SK-N-DZ (cell line): ENCODE measurements around the gene ATG4B.
"Not testable (repeated sequence)": the region's sequence is repeated elsewhere in the genome, so short reads cannot be mapped to it uniquely, and the experiment has no call there.

Experiments
- DNase-seq: peaks from one replicate; pipeline ENCODE4 v3.0.0-alpha.2; 2015; ENCODE audit warnings: low spot score

The ATG4B gene

DNA sequence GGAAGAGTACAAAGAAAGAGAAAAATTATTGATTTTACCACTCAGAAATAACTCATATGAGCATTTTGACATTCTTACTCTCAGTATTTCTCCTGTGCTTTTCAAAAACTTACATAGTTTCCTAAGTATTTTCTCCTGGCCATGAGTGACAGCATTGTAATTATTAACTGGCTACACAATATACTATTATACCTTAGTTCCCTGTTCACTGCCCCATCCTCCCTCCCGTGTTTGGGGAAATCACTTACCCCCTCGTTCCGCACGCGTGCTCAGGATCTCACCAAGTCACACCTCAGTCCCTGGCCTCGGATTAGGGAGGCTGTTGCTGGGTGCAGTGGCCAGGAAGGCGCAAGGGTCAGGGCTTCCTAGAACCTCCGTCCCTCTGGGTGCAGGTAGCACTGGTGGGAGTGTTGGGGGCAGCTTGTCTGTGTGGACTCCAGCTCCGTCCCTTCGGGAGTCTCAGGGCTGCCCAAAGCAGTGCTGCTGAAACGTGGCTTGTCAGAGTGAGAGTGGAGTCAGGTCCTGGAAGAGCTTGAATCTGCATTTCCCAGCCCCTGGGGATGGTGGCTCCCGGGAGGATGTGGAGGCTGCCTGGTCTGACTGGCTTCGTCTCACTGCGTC is 23.2 kb downstream of the ATG4B start:
- no peak for DNase-seq

DNA sequence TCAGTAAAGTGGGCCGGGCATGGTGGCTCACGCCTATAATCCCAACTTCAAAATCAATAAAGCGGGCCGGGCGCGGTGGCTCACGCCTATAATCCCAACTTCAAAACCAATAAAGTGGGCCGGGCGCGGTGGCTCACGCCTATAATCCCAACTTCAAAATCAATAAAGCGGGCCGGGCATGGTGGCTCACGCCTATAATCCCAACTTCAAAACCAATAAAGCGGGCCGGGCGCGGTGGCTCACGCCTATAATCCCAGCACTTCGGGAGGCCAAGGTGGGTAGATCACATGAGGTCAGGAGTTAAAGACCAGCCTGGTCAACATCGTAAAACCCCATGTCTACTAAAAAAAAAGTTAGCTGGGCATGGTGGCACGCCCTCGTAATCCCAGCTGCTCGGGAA is 25.2 kb downstream of the ATG4B start:
- not testable (repeated sequence) for DNase-seq

DNA sequence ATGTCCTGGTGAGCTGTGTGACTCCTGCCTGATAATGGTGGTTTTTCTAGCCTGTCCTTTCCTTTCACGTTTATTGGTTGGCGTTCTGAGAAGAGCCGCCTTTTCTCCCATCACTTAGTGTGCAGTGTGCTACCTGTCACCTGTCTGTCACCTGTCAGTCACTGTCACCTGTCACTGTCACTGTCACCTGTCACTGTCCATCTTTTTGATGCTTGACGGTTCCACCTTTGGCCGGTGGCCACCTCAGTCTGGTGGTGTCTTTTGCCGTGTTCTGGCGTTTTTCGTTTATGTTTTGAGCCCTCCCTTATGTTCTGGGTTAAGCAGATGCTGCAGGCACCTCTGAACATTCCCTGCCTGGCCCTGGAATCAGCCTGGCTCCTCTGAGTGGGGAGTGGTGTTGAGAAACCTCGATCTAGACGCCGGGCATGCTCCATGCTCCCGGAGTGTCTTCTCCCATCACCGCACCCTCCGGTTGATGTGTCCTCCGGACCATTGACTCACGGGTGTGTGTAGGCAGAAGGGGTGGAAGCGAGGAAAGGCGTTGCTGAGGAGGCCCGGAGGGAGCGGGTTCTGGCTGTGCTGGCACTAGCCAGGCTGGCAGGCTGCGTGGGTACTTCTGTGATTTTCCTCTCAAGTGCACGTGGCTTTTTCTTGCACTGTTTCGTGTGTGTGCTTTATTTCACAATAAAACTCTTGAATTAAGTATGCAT is 28.4 kb downstream of the ATG4B start:
- DNase-seq, result no peak

DNA sequence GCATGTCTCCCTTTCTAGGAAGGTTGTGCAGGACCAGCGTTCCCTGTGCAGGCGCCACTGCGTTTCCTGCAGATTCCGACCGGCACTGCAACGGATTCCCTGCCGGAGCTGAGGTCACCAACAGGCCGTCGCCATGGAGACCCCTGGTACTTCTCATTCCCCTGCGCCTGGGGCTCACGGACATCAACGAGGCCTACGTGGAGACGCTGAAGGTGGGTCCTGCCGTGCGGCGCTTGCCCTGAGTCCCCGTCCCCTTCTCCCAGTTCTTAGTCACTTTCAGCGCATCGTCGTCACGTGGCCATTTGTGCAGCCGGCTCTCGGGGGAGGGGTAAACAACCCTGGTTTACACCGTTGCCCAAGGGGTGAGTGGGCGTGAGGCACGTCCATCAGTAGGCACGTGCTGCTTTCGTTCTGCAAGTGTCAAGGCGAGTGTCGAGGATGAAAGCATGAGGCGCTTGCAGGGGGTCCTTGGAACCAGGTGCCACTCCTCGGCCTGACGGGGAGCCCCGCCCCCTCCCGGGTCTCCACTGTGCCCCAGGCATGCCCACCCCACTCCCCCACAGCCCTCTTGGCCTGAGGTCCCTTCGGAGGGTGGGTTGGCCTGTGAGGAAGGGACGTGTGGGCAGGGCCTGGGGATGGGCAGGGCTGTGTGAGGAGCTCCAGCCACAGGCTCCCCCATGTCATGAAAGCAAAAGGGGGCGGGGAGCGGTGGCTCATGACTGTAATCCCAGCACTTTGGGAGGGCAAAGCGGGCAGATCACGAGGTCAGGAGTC is 29.3 kb downstream of the ATG4B start:
- peak; percentile 86 for DNase-seq

DNA sequence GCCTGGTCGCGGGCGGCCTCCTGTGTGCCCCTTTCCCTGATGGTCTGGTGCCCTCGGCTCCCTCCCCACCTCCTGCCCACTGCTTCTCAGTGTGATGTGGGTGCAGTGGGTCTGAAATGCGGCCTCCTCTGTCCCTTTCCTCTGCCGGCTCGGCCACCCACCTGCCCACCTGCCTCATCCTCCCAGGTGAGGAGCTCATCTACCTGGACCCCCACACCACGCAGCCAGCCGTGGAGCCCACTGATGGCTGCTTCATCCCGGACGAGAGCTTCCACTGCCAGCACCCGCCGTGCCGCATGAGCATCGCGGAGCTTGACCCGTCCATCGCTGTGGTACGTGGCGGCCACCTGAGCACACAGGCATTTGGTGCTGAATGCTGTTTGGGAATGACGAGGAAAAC is 30.9 kb downstream of the ATG4B start:
- no peak for DNase-seq

DNA sequence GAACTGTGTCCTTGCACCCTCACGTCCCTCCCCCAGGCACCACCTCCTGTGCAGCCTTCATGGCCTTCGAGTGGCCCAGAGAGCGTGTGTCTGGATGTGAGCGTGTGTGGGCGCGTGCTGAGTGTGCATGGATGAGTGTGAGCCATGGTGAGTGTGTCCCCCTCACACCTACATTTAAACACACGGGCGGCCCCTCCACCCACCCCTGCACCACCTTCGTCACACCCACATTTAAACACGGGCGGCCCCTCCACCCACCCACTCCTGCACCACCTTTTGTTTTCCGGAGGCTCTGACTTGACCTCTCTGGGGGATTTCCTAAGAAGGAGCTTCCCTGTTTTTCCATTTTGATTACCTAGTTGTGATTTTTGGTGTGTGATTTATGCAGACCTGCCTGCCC is 31.3 kb downstream of the ATG4B start:
- DNase-seq, result no peak

DNA sequence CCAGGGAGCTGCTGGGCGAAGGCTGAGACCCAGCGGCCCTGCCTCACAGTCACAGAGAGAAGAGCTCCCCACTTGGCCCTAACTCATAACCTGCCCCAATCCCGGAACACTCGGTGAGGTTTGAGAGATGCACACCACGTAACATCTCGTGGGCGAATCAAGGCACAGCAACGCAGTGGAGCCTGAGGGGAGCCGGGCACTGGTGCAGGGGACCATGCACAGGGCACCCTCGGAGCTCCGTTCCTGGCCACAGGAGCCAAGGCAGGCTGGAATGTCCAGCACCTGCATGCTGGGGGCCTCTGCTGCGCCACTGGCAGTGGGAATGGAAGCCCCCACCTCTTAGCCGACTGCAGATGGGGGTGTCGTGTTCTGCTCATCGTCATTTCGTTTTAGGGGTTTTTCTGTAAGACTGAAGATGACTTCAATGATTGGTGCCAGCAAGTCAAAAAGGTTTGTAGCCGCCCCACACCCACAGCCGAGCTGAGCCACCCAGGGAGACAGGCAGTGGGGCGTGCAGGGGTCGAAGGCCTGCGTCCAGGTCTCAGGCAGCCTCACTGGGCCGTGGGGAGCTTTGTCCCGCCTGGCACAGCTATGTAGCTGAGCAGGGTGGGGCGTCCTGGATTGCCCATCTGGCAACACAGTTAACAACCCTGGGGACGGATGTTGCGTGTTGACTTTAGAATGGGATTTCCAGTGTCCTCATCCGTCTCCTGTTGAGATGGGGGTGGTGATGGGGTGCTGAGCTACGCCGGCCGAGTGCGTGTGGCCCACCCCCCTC is 33.0 kb downstream of the ATG4B start:
- no peak for DNase-seq

DNA sequence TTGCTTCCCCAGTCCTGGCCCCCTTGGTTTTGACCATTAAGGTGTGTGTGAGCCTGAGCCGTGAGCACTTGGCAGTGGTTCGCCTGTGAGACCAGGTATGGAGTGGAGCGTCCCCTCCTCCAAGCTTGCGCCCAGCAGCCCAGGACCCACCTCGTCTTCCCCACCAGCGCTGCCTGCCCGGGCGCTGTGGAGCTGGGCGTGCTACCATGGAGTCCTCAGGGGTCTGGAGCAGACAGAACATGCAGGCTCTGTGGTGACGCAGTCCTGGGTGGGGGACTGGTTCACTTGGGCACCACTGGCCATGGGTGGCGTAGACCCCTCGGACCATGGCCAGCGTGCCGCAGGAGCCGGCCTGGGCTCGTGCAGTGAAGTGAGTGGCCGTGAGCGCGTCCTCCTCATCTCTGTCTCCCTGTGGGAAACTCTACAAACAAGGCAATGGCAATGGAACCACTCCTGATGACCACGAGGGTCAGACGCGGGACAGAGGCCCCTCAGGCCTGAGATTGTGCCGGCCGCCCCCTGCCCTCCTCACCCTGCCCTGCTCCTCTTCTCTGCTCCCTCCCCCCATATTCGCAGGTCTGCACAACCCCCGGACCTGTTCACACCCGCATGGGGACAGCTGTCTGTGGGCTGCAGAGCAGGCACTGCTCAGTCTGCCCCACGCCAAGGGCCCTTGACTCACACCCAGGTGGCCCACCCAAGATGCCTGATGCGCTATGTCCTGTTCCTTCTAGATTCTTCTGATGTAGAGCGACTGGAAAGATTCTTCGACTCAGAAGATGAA is 34.2 kb downstream of the ATG4B start:
- DNase-seq, result no peak

DNA sequence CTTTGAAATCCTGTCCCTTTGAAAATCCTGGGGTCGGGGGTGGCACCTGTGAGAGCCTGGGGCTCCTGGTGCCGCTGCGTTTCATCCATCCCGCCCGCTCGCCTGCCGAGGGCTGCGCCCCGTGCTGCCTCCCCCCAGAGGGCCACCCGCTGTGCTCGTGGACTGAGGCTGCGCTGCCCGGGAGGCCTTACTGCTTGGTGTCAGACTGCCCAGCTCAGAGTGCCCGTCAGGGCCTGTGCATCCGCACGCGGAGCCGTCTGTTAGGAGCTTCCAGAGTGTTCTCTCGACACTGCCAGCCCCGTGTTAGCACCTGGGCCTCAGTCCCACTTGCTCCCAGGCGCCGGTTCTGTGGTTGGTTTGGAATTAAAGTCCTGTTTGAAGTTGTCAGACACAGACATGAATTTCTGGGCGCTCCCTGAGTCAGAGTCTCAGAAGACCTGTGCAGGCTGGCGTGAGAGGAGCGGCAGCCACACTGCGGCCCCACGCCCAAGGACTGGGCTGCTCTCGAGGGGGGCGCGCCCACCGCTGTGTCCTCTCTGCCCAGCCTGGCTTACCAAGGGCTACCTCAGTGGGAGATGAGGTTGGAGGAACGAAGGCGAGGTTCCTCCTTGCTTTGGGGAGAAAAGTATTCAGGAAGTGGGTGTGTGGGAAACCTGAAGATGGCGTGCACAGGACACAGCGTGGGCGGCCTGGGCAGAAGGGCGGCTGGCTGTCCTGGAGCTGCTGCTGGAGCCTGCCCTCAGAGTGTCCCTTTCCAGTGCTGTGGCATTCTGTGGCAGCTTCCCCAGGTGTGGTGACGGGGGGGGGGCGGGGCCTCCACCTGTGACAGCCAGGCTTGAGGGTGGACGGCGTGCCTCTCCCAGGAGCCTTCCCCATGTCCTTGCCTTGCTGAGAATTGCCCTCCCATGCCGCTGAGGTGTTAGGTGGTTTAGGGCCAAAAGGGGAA is 35.0 kb downstream of the ATG4B start:
- no peak for DNase-seq

DNA sequence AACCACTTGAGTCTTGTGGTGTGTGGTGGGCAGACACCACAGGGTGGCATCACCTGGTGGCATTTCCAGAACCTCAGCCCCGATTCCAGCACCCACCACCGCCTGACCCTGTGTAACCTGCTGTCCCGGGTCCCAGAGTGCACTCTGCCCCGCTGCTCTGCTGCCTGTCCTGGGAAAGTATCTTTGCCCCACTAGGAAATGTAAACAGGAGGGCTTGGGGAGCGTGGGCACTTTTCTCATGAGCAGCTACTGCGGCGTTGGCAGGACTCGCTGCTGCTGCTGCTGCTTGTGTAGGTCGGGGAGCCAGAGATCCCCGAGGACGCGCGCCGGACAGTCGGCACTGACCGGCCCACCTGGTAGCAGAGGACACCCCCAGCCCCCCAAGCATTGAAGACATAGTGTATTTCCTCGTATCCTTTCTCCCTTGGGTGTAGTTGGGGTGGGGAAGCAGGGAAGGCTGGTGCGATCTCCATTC is 35.7 kb downstream of the ATG4B start:
- DNase-seq, result no peak

DNA sequence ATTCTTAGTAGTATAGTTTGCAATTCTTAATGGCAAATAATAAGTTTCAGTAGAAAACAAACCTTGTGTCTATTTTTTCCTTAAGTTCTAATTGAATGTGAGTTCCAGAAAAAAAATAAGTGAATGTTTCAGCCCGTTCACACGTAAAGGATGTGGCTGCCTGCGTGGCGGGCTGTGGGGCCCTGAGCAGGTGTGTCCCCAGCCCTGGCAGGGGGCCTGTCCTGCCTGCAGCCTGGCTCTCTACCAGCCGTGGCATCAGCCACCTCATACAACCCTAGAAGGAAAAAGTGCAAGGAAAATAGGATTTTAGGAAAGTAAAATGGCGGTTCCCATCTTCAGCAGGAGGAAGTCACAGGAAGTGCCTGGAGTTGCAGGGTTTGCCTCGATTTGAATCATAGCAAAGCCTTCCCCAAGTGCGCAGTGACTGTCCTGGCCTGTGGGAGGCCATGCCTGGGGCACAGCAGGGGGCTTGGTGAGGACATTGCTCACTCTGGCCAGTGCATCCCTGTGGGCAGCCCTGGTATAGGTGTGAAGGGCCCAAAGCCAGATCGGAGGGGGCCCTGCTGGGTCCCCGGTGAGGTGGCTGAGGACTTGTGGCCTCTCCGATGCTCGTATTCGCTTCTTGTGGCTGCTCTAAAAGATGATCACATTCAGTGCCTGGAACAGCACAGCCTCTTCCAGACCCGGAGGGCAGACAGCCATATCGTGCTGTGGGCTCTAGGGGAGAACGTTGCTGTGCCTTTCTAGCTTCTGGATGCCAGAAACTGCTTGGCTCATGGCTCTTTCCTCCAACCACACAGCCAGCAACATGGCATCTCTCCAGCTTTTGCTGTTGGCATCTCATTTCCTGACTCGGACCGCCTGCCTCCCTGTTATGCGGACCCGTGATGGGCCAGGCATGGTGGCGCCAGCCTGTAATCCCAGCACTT is 36.6 kb downstream of the ATG4B start:
- DNase-seq, result no peak

DNA sequence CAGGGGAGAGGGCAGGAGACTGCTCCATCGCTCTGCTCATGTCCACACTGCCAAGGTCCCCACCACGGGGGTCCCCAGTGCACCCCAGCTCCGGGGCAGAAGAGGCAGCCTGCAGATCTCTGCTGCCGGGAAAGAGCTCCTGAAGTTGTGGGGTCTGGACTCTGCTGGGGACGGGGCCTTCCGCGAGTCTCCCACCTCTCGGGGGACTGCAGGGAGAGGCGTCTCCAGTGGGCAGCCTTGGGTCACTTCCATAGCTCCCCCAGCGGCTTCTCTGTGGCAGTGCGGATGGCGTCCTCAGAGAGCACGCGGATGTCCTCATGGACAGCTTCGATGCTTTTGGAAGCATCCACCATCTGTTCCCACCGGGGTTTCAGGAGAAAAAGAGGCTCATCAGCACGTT is 38.4 kb downstream of the ATG4B start:
- DNase-seq, result no peak

DNA sequence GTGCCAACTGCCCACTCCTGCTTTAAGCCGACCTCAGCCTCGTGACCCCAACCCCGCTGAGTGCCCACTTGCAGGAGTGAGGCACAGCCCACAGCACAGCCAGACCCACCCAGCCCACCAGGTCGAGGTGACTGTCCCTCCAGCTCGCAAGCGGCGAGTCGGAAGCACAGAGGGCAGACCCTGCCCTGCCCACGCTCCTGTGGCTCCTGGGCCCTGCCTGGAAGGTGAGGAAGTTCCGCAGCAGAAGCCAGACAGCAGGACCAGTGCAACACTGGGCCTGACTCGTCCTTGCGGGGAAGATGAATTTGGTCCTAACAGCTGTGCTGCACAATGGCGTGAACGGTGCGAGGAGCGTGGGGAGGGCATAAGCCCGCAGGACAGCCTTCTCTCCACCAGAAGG is 39.2 kb downstream of the ATG4B start:
- no peak for DNase-seq

DNA sequence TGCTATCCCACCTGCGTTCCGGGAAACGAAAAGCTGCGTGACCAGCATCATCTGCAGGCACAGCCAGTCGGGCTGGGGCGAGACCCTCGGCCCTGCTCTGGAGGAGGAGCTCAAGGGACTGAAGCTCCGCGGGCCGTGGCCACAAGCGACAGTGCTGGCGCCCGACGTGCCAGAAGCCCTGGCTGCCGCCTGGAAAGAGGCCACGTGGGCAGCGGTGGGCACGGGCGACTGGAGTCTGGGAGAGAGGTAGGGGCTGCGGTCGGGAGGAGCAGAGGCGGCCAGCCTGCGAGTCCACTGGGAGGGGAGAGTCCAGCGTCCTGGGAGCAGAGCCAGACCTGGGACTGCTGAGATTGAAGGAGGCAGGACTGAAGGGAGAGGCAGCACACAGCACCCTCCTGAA is 39.9 kb downstream of the ATG4B start:
- no peak for DNase-seq

DNA sequence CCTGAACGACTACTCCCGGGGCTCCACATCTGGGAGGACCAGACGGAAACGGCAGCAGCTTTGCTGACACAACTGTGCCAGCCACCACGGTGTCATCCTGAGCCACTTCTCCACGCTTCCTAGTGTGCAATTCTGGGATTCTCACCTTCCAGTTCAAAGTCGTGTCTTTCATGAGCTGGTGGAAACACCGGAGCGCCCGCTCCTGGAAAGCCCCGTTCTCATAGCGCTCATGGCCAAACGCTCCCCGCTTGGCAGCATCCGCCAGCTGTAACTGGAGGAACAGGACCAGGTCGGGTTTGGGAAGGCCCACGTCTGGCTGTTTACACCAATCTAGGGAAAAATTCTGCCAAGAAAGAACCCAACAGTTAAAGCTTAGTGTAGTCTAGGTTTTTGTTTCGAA is 40.8 kb downstream of the ATG4B start:
- no peak for DNase-seq

DNA sequence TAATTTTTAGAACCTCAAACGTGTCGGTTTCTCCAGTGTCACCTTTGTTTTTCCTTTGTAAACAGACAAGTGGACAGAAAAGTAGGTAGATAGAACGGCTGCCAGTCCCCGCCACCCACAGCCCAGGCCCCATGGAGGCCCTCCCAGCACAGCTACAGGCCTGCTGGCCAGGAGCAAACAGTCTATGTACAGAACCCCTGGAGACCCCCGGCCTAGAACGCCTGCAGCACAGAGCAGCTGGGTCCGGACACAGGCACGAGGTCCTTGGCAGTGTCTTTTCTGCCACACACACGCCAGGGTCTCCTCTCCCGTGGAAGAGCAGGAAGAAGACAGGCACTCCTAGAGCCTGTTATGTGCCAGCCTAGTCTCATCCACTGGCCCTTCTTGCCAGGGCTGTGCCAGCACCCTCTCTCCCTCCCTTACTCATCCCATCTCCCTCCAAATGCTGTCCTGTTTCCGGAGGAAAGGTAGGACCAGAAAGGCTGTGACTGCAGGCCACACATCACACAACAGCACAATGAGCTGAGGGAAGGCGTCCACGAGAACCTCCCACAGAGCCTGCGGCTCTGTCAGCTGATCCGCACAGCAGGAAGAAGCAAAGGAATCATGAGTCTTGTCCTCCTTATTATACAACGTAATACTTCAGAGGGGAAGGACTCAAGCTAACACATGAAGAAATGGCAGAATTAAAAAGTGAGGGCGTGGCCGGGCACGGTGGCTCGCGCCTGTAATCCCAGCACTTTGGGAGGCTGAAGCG is 41.5 kb downstream of the ATG4B start:
- DNase-seq, result no peak

DNA sequence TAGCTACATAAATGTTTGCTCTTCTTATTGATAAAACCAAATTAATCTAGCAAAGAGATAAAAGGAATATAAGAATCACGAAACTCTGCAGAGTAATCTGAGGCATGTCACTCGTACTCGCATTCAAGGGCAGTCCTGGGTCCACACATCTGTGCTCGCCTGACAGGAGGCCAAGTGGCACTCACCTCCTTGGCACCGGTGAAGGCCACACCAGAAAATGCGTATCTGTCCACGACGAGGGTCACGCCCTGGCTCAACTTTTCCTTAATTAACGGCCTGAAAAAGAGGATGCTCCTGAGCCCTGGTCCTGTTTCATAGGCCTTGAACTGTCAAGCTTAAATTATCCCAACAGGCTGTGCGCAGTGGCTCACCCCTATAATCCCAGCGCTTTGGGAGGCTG is 42.6 kb downstream of the ATG4B start:
- DNase-seq, result no peak
